Measurements from ENCODE around the gene CCNL2.

GRCh38 chr1:1385931-1386330 is 13.2 kb downstream of the CCNL2 start:
- TF ChIP-seq CTCF (IDR thresholded peaks at IDR 0.05 in 4 of 5, conservative IDR thresholded peaks at IDR 0.05 in 1 of 5) (no peak), POLR2A (IDR thresholded peaks at IDR 0.05) (no peak)
